K562 (cell line): ENCODE measurements around the gene ODR4.
A peak's percentile ranks its signal among the peaks of the same experiment; 100 is the strongest.

Source experiments
- IRF2 ChIP-seq: sonication (generic); formaldehyde crosslinking; IDR thresholded peaks from 2 replicates; pipeline ENCODE4 v1.8.1; 2022; ENCODE audit warnings: mild to moderate bottlenecking, missing genetic modification reagents
- TF ChIP-seq, protein P1 (sequence below): sonication (generic); formaldehyde crosslinking; IDR thresholded peaks from 2 replicates; pipeline ENCODE4 v1.8.1; 2023; ENCODE audit warnings: mild to moderate bottlenecking, missing genetic modification reagents
- TF ChIP-seq, protein P2 (sequence below), 3 experiments: IDR thresholded peaks in 2 of 3; conservative IDR thresholded peaks in 1 of 3; 2 replicates each; pipeline ENCODE4 v1.5.1; 2011 to 2012; ENCODE audit warnings: low read length in 3 of 3, mild to moderate bottlenecking in 3 of 3, control low read depth in 2 of 3, improper control_type of control experiment in 1 of 3, inconsistent platforms in 1 of 3, low read depth in 1 of 3, mixed read lengths in 1 of 3, moderate library complexity in 1 of 3; ENCODE audit not compliant: insufficient read depth in 2 of 3

DNA sequence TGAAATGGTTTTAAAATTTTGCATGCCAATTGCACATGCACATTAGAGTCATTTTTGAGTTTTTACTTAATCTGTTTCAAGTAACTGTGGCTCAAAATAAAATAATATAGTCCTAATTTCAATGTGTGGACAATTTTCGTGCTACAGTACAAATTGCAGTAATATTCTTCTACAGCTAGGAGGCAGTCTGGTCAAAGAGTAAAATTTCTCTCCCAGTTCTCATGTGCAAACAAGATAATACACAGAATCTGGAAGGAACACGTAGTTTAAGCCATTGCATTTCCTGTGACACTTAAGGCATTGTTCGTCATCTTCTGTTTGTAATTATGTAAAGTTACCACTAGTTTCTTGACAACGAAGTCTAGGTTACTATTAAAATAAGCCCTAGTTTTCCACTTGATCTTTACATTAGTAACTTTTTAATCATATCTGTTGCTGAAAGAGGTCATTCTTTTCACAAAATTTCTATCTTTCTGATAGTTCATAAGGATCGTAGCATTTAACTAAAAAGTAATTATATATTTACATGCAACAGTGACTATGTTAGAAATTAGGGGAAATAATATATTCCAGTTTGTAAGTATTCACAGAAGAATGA, 28.9 kb downstream of the ODR4 start:
- no peak for TF ChIP-seq IRF2 (CRISPR knock-in tag)
- TF ChIP-seq, protein P1, sequence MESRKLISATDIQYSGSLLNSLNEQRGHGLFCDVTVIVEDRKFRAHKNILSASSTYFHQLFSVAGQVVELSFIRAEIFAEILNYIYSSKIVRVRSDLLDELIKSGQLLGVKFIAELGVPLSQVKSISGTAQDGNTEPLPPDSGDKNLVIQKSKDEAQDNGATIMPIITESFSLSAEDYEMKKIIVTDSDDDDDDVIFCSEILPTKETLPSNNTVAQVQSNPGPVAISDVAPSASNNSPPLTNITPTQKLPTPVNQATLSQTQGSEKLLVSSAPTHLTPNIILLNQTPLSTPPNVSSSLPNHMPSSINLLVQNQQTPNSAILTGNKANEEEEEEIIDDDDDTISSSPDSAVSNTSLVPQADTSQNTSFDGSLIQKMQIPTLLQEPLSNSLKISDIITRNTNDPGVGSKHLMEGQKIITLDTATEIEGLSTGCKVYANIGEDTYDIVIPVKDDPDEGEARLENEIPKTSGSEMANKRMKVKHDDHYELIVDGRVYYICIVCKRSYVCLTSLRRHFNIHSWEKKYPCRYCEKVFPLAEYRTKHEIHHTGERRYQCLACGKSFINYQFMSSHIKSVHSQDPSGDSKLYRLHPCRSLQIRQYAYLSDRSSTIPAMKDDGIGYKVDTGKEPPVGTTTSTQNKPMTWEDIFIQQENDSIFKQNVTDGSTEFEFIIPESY (CRISPR knock-in tag) = no peak
- TF ChIP-seq, protein P2, sequence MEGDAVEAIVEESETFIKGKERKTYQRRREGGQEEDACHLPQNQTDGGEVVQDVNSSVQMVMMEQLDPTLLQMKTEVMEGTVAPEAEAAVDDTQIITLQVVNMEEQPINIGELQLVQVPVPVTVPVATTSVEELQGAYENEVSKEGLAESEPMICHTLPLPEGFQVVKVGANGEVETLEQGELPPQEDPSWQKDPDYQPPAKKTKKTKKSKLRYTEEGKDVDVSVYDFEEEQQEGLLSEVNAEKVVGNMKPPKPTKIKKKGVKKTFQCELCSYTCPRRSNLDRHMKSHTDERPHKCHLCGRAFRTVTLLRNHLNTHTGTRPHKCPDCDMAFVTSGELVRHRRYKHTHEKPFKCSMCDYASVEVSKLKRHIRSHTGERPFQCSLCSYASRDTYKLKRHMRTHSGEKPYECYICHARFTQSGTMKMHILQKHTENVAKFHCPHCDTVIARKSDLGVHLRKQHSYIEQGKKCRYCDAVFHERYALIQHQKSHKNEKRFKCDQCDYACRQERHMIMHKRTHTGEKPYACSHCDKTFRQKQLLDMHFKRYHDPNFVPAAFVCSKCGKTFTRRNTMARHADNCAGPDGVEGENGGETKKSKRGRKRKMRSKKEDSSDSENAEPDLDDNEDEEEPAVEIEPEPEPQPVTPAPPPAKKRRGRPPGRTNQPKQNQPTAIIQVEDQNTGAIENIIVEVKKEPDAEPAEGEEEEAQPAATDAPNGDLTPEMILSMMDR (IDR thresholded peaks at IDR 0.05 in 2 of 3, conservative IDR thresholded peaks at IDR 0.05 in 1 of 3; ENCODE audit: insufficient read depth in 2 of 3, low read depth in 1 of 3, low read length in 3 of 3) = peak; percentile 60 to 86 (median 81); a peak in 5 of 6 replicates
